Nephron progenitor cell (in vitro differentiated cells): Measurements from ENCODE around the gene SPATA16.

ENCODE experiments used
- DNase-seq: peaks from one replicate; pipeline ENCODE4 v3.0.0; 2021
- H3K27ac Mint-ChIP-seq: 2 replicates; pipeline ENCODE4 v1.8.0; 2021; ENCODE audit warnings: mild to moderate bottlenecking, moderate library complexity, mixed read lengths
- H3K27me3 Mint-ChIP-seq: 2 replicates; pipeline ENCODE4 v1.8.0; 2021; ENCODE audit warnings: mild to moderate bottlenecking, low read depth, mixed read lengths; ENCODE audit not compliant: poor library complexity
- H3K36me3 Mint-ChIP-seq: 2 replicates; pipeline ENCODE4 v1.8.0; 2021; ENCODE audit warnings: low read depth, mixed read lengths
- H3K4me1 Mint-ChIP-seq: 2 replicates; pipeline ENCODE4 v1.8.0; 2021; ENCODE audit warnings: mixed read lengths
- H3K4me3 Mint-ChIP-seq: 2 replicates; pipeline ENCODE4 v1.8.0; 2021; ENCODE audit warnings: mild to moderate bottlenecking, moderate library complexity, mixed read lengths
- H3K9me3 Mint-ChIP-seq: 2 replicates; pipeline ENCODE4 v1.8.0; 2021; ENCODE audit warnings: mild to moderate bottlenecking, moderate library complexity, mixed read lengths
- TF ChIP-seq, protein P1 (sequence below): fragments of 200-600 bp; sonication (generic); IDR thresholded peaks from 2 replicates; pipeline ENCODE4 v1.5.0; 2021; ENCODE audit warnings: antibody characterized with exemption

Gene SPATA16

DNA sequence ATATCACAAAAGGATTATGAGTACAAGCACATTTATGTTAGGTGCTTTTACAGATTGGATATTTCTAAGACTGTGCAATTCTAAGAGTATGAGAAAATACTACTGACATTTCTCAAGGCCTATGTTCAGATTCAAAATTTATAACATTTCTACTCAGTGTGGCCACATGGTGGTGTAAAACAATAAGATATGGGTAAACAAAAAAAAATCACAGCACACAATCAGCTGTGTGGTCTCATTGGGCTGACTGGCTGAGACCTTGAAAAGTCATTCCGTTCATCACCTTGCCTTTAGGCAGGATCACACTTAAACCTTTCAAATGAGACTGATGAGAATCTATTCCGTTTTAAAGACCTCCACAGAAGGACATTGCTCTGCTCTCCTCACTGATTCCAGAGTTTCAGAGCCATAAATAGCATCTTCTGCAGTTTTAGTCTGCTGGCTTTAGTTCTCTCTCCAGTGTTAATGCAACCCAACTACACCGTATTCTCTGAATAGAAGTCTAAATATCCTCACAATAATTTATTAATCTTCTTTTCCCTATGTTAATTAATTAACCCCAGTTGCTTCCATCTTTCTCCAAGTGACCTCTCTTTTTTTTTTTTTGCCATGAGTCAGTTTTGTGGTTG lies 158.2 kb downstream of the SPATA16 start:
- TF ChIP-seq, protein P1, sequence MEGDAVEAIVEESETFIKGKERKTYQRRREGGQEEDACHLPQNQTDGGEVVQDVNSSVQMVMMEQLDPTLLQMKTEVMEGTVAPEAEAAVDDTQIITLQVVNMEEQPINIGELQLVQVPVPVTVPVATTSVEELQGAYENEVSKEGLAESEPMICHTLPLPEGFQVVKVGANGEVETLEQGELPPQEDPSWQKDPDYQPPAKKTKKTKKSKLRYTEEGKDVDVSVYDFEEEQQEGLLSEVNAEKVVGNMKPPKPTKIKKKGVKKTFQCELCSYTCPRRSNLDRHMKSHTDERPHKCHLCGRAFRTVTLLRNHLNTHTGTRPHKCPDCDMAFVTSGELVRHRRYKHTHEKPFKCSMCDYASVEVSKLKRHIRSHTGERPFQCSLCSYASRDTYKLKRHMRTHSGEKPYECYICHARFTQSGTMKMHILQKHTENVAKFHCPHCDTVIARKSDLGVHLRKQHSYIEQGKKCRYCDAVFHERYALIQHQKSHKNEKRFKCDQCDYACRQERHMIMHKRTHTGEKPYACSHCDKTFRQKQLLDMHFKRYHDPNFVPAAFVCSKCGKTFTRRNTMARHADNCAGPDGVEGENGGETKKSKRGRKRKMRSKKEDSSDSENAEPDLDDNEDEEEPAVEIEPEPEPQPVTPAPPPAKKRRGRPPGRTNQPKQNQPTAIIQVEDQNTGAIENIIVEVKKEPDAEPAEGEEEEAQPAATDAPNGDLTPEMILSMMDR, result peak; percentile 9
- H3K4me3 Mint-ChIP-seq, result no peak overlapping the region

DNA sequence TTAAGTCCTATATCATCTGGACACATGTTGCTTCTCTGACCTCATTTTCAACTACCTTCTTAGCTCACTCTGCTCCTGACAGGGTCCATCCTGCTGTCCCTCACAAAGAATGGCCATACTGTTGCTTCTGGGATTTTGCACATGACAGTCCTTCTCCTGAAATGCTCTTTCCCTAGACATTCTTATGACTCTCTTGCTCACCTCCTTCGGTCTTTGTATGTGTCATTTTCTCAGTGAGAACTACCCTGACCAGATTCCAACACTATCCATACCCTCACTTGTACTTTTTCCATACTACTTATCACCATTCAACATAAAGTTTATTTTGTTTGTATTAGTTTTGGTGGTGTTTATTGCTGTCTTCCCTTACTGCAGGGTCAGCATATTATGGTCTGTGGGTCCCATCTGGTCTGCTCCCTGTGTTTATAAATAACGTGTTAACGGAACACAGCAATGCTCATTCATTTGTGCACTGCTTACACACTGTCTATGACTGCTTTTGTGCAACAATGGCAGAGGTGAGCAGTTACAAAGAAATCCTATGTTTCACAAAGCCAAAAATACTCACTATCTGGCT lies 159.5 kb downstream of the SPATA16 start:
- DNase-seq, result no peak
- H3K4me3 Mint-ChIP-seq, result no peak overlapping the region
- no peak overlapping the region for H3K27ac Mint-ChIP-seq
- H3K27me3 Mint-ChIP-seq, result no peaks in the 10 kb centered on the region
- TF ChIP-seq, protein P1, result no peak
- H3K9me3 Mint-ChIP-seq, result no peaks in the 10 kb centered on the region
- H3K36me3 Mint-ChIP-seq, result no peaks in the 10 kb centered on the region
- peaks cover 6% of the 10 kb centered on the region for H3K4me1 Mint-ChIP-seq

More for the DNA sequence above, 158.2 kb downstream of the SPATA16 start:
- Mint-ChIP-seq H3K4me1 (peaks cover 6% of the 10 kb centered on the region), H3K9me3 (no peaks in the 10 kb centered on the region), H3K36me3 (no peaks in the 10 kb centered on the region), H3K27ac (no peak overlapping the region), H3K27me3 (no peaks in the 10 kb centered on the region)
- DNase-seq, result no peak

DNA sequence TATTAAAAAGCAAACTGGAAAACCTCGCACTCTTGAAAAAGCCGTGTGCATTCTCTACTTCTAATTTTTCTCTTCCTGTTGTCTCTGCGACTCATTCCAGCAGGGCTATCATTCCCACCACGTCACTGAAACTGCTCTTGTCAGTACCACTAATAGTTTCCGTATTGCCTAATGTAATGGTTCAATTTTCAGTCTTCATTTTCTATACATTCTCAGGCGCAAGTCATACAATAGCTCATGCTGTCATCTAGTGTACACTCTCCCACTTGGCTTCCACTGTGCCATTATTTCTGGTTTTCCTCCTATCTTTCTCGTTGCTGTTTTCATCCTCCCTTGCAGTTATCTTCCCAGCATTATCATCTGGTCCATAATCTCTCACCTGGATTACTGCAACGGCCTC lies 160.2 kb downstream of the SPATA16 start:
- DNase-seq, result no peak
- TF ChIP-seq, protein P1, result no peak
- Mint-ChIP-seq H3K9me3 (no peaks in the 10 kb centered on the region), H3K27ac (no peak overlapping the region), H3K4me1 (peaks cover 6% of the 10 kb centered on the region), H3K36me3 (no peaks in the 10 kb centered on the region), H3K27me3 (no peaks in the 10 kb centered on the region), H3K4me3 (no peak overlapping the region)

DNA sequence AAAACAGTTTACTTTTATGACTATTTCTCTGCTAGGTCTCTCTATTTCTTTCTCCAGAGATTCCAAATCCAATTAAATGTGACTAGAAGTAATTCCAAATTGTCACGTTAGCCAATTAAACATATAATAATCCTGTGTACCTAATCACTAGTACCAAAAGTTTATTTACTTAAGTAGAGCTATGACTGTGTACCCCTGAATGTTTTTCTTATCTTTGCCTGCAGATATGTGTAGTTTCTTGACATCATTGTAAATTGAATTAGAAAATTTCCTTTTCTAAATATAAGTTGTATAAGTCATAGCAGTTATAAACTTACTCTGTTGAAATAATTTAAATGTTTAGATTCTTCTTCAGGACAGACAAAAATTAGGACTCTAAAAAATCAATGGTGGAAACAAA lies 163.3 kb downstream of the SPATA16 start:
- no peaks in the 10 kb centered on the region for H3K27me3 Mint-ChIP-seq
- no peak overlapping the region for H3K27ac Mint-ChIP-seq
- TF ChIP-seq, protein P1, result no peak
- H3K9me3 Mint-ChIP-seq, result no peaks in the 10 kb centered on the region
- H3K4me3 Mint-ChIP-seq, result no peak overlapping the region
- H3K4me1 Mint-ChIP-seq, result peaks cover 6% of the 10 kb centered on the region
- H3K36me3 Mint-ChIP-seq, result no peaks in the 10 kb centered on the region
- DNase-seq, result no peak

DNA sequence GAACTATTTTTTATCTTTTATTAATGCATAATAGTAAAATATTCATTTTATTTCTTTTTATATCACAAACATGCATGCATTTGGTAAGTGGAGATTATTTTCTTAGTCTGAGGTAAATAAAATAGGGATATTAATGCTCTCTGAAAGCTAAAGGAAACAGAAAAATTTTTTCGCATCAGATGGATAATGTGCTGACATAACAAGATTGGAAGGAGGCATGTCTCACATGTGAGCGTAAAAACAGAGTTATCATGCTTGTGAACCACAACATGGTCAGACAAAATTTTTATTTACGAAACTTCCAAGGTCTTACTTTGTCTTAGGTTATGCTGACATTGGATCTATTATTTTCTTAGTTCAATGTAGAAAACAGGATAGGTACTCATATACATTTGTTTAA lies 166.1 kb downstream of the SPATA16 start:
- H3K4me3 Mint-ChIP-seq, result no peak overlapping the region
- H3K36me3 Mint-ChIP-seq, result no peaks in the 10 kb centered on the region
- H3K27me3 Mint-ChIP-seq, result no peaks in the 10 kb centered on the region
- H3K9me3 Mint-ChIP-seq, result no peaks in the 10 kb centered on the region
- no peak for DNase-seq
- no peak overlapping the region for H3K27ac Mint-ChIP-seq
- no peaks in the 10 kb centered on the region for H3K4me1 Mint-ChIP-seq
- TF ChIP-seq, protein P1, result no peak

DNA sequence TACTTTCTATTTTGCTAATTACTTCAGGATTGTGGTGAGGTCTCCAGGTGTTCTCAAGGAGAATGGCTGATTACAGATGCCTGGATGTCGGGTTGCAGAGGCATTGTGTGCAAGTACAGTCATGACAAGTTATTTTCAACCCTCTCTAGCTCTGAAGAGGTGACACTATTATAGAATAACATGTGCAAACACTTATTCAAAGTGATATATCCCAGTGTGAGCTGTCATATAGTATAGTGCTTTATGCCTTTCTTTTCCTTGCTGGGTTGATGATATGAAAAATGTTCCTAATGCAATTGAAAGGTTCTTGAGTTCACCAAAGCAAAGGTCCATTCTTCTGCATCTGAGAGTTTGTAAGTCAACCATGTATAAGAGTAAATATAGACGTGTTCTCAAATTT lies 167.2 kb downstream of the SPATA16 start:
- DNase-seq, result no peak
- Mint-ChIP-seq H3K27me3 (no peaks in the 10 kb centered on the region), H3K4me3 (no peak overlapping the region), H3K36me3 (no peaks in the 10 kb centered on the region), H3K4me1 (no peaks in the 10 kb centered on the region), H3K9me3 (no peaks in the 10 kb centered on the region), H3K27ac (no peak overlapping the region)
- TF ChIP-seq, protein P1, result no peak
